ENCODE measurements around the gene KCNK10. TPM values are rescaled to one million over a fixed set of nuclear protein-coding genes. Genes with fewer than 3 reads are reported as not detected.

Gene KCNK10
- polyA plus RNA-seq, 1 of the 3 experiments (the other 2 are of a cell fraction) = not detected

DNA sequence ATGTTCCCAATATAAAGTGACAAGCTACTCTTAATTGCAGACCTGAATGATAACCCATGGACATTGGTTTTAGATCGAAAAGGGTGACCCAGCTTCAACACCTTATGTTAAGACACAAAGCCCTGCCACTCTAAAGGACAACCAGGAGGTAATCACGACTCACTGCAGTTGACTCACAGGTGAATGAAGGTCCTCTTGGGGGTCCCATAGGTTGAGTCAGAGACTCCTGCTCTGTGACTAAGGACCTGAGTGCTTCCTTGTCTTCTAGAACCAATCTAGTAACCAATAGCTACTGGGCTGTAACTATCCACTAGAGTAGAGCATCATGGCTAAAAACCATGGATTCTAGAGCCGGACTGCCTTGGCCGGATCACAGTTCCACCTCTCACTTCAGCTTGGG is 73.8 kb downstream of the KCNK10 start (continued):
- TF ChIP-seq, protein P1, sequence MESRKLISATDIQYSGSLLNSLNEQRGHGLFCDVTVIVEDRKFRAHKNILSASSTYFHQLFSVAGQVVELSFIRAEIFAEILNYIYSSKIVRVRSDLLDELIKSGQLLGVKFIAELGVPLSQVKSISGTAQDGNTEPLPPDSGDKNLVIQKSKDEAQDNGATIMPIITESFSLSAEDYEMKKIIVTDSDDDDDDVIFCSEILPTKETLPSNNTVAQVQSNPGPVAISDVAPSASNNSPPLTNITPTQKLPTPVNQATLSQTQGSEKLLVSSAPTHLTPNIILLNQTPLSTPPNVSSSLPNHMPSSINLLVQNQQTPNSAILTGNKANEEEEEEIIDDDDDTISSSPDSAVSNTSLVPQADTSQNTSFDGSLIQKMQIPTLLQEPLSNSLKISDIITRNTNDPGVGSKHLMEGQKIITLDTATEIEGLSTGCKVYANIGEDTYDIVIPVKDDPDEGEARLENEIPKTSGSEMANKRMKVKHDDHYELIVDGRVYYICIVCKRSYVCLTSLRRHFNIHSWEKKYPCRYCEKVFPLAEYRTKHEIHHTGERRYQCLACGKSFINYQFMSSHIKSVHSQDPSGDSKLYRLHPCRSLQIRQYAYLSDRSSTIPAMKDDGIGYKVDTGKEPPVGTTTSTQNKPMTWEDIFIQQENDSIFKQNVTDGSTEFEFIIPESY (IDR thresholded peaks at IDR 0.05; ENCODE audit: borderline replicate concordance, low read depth) = no peak
- no peak for TF ChIP-seq FOSL2 (IDR thresholded peaks at IDR 0.05; ENCODE audit: borderline replicate concordance, low read depth)

DNA sequence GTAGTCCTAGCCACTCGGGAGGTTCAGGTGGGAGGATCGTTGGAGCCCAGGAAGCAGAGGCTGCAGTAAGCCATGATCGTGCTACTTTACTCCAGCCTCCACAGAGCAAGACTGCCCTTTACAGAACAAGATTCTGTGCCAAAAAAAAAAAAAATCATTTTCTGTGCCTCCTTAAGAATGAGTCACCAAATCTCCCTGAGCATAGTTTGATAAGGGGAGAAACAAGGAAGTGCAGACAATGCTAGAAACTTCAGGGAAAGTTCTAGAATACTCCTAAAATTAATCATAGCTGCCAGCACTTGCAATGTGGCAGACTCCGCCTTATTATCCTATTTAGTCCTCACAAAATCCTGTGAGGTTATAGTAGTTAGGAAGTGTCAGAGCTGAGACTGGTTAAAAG is 74.5 kb downstream of the KCNK10 start:
- ChIA-PET CTCF (interaction anchor here (0.6 to 0.7 kb wide), 2 partner anchors 35 to 257 kb away, joined by 3 to 4 read pairs; no protein-coding TSS in a partner anchor), POLR2A (no interaction called here)
- 42% methylated on average over 4 of the region's 4 CpGs for WGBS (ENCODE audit: low lambda C conversion rate)
- TF ChIP-seq RFX5 (IDR thresholded peaks at IDR 0.05; ENCODE audit: low read length) = no peak
- TF ChIP-seq, protein P2, sequence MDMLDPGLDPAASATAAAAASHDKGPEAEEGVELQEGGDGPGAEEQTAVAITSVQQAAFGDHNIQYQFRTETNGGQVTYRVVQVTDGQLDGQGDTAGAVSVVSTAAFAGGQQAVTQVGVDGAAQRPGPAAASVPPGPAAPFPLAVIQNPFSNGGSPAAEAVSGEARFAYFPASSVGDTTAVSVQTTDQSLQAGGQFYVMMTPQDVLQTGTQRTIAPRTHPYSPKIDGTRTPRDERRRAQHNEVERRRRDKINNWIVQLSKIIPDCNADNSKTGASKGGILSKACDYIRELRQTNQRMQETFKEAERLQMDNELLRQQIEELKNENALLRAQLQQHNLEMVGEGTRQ (IDR thresholded peaks at IDR 0.05; ENCODE audit: borderline replicate concordance, low read depth, low read length) = no peak
- no peak for TF ChIP-seq RCOR1 (IDR thresholded peaks at IDR 0.05; ENCODE audit: low read length)
- TF ChIP-seq, protein P3, sequence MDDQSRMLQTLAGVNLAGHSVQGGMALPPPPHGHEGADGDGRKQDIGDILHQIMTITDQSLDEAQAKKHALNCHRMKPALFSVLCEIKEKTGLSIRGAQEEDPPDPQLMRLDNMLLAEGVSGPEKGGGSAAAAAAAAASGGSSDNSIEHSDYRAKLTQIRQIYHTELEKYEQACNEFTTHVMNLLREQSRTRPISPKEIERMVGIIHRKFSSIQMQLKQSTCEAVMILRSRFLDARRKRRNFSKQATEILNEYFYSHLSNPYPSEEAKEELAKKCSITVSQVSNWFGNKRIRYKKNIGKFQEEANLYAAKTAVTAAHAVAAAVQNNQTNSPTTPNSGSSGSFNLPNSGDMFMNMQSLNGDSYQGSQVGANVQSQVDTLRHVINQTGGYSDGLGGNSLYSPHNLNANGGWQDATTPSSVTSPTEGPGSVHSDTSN (IDR thresholded peaks at IDR 0.05) = no peak
- no peak for TF ChIP-seq TAF1 (IDR thresholded peaks at IDR 0.05; ENCODE audit: borderline replicate concordance, low read depth, low read length)
- TF ChIP-seq, protein P4, sequence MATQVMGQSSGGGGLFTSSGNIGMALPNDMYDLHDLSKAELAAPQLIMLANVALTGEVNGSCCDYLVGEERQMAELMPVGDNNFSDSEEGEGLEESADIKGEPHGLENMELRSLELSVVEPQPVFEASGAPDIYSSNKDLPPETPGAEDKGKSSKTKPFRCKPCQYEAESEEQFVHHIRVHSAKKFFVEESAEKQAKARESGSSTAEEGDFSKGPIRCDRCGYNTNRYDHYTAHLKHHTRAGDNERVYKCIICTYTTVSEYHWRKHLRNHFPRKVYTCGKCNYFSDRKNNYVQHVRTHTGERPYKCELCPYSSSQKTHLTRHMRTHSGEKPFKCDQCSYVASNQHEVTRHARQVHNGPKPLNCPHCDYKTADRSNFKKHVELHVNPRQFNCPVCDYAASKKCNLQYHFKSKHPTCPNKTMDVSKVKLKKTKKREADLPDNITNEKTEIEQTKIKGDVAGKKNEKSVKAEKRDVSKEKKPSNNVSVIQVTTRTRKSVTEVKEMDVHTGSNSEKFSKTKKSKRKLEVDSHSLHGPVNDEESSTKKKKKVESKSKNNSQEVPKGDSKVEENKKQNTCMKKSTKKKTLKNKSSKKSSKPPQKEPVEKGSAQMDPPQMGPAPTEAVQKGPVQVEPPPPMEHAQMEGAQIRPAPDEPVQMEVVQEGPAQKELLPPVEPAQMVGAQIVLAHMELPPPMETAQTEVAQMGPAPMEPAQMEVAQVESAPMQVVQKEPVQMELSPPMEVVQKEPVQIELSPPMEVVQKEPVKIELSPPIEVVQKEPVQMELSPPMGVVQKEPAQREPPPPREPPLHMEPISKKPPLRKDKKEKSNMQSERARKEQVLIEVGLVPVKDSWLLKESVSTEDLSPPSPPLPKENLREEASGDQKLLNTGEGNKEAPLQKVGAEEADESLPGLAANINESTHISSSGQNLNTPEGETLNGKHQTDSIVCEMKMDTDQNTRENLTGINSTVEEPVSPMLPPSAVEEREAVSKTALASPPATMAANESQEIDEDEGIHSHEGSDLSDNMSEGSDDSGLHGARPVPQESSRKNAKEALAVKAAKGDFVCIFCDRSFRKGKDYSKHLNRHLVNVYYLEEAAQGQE (IDR thresholded peaks at IDR 0.05; ENCODE audit: low read depth, low read length) = no peak
- TF ChIP-seq TEAD4 (IDR thresholded peaks at IDR 0.05; ENCODE audit: borderline replicate concordance, insufficient read depth) = no peak
- TF ChIP-seq, protein P5, sequence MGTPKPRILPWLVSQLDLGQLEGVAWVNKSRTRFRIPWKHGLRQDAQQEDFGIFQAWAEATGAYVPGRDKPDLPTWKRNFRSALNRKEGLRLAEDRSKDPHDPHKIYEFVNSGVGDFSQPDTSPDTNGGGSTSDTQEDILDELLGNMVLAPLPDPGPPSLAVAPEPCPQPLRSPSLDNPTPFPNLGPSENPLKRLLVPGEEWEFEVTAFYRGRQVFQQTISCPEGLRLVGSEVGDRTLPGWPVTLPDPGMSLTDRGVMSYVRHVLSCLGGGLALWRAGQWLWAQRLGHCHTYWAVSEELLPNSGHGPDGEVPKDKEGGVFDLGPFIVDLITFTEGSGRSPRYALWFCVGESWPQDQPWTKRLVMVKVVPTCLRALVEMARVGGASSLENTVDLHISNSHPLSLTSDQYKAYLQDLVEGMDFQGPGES (IDR thresholded peaks at IDR 0.05; ENCODE audit: low read depth, low read length) = no peak
- TF ChIP-seq GATA2 (CRISPR knock-in tag; IDR thresholded peaks at IDR 0.05) = no peak
- no peak for TF ChIP-seq NFIC (IDR thresholded peaks at IDR 0.05; ENCODE audit: borderline replicate concordance)
- TF ChIP-seq POLR2AphosphoS5 (IDR thresholded peaks at IDR 0.05; ENCODE audit: low read depth, low read length) = no peak
- TF ChIP-seq, protein P6, sequence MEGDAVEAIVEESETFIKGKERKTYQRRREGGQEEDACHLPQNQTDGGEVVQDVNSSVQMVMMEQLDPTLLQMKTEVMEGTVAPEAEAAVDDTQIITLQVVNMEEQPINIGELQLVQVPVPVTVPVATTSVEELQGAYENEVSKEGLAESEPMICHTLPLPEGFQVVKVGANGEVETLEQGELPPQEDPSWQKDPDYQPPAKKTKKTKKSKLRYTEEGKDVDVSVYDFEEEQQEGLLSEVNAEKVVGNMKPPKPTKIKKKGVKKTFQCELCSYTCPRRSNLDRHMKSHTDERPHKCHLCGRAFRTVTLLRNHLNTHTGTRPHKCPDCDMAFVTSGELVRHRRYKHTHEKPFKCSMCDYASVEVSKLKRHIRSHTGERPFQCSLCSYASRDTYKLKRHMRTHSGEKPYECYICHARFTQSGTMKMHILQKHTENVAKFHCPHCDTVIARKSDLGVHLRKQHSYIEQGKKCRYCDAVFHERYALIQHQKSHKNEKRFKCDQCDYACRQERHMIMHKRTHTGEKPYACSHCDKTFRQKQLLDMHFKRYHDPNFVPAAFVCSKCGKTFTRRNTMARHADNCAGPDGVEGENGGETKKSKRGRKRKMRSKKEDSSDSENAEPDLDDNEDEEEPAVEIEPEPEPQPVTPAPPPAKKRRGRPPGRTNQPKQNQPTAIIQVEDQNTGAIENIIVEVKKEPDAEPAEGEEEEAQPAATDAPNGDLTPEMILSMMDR (IDR thresholded peaks at IDR 0.05) = no peak
- TF ChIP-seq RAD21 (IDR thresholded peaks at IDR 0.05; ENCODE audit: low read length) = no peak
- TF ChIP-seq, protein P1 (IDR thresholded peaks at IDR 0.05; ENCODE audit: borderline replicate concordance, low read depth) = no peak
- no peak for TF ChIP-seq SIN3A (IDR thresholded peaks at IDR 0.05; ENCODE audit: borderline replicate concordance, low read depth, low read length)
- TF ChIP-seq FOXM1 (IDR thresholded peaks at IDR 0.05; ENCODE audit: low read depth) = no peak
- TF ChIP-seq NRF1 (IDR thresholded peaks at IDR 0.05; ENCODE audit: low read depth, low read length) = no peak

More for the DNA sequence above, 74.5 kb downstream of the KCNK10 start:
- no peak overlapping the region for H3K4me2 ChIP-seq
- H3K4me1 ChIP-seq (ENCODE audit: control insufficient read depth in 1 of 2, insufficient read depth in 2 of 2, low read depth in 1 of 2, low read length in 1 of 2) = no peaks in the 10 kb centered on the region; a peak in 1 of 4 replicates
- H4K20me1 ChIP-seq (ENCODE audit: insufficient read depth) = no peaks in the 10 kb centered on the region
- no peaks in the 10 kb centered on the region for H3K9me2 ChIP-seq
- H3K27me3 ChIP-seq (ENCODE audit: insufficient read depth) = no peaks in the 10 kb centered on the region
- no peak for DNase-seq
- no peaks in the 10 kb centered on the region for H3K79me2 ChIP-seq (ENCODE audit: insufficient read depth)
- no peak overlapping the region for H3K4me3 ChIP-seq (ENCODE audit: low read depth in 2 of 2, low read length in 1 of 2)
- no peak overlapping the region for H2AFZ ChIP-seq (ENCODE audit: low read depth)
- H3K9ac ChIP-seq = no peak overlapping the region
- H3K27ac ChIP-seq (ENCODE audit: low read depth in 2 of 2, low read length in 1 of 2) = no peak overlapping the region
- no peaks in the 10 kb centered on the region for H3F3A ChIP-seq (replicated peaks; ENCODE audit: insufficient read depth)
- no peaks in the 10 kb centered on the region for H3K36me3 ChIP-seq (replicated peaks in 1 of 2; ENCODE audit: control insufficient read depth in 1 of 2, insufficient read depth in 2 of 2, low read length in 1 of 2)
- no peaks in the 10 kb centered on the region for H3K9me3 ChIP-seq

All from SK-N-SH (cell line).